ENCODE measurements around the gene TMEM132D. TPM values are rescaled to one million over a fixed set of nuclear protein-coding genes. Genes with fewer than 3 reads are reported as not detected.
"Not testable (repeated sequence)": the region's sequence is repeated elsewhere in the genome, so short reads cannot be mapped to it uniquely, and the experiment has no call there.

The TMEM132D gene
- total RNA-seq, 1 experiment from 2014 or later: not detected

DNA sequence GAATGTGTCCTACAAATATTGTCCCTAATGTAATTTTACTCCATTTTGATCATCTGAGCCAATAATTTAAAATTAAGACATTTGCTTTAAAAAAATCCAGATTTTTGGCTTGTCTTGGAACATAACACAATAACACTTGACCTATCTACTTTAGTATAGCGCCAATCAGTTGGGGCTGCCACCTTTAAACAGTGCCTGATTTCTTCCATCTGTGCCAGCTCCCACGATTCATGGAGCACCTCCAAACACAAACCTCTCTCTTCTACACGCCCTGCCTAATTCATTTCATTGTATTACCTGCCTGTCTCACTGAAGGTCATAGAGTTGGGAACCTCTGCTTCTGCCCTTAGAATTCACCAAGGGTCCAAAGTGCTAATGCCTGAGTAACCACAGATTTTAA, 352.4 kb downstream of the TMEM132D start:
- Histone ChIP-seq H3K27ac (ENCODE audit: low read length) (no peak overlapping the region), H3K27me3 (ENCODE audit: control insufficient read depth, insufficient read depth, low read length) (no peaks in the 10 kb centered on the region), H3K4me1 (ENCODE audit: control insufficient read depth, insufficient read depth, low read length) (no peaks in the 10 kb centered on the region), H3K9me3 (ENCODE audit: control insufficient read depth, insufficient read depth, low read depth, low read length) (no peaks in the 10 kb centered on the region), H3K36me3 (ENCODE audit: control insufficient read depth, insufficient read depth, low read length) (no peaks in the 10 kb centered on the region), H3K4me3 (ENCODE audit: low read depth in 2 of 2, low read length in 2 of 2) (no peak overlapping the region)
- ATAC-seq (no peak), DNase-seq (ENCODE audit: low read depth, low spot score) (no peak)
- ChIA-PET CTCF (no interaction called here), POLR2A (no interaction called here)
- TF ChIP-seq TCF7L2 (IDR thresholded peaks at IDR 0.05; ENCODE audit: low read depth, low read length) (no peak), SIN3A (IDR thresholded peaks at IDR 0.05; ENCODE audit: borderline replicate concordance, insufficient read depth, low read depth, low read length) (no peak)
- TF ChIP-seq, protein P1, sequence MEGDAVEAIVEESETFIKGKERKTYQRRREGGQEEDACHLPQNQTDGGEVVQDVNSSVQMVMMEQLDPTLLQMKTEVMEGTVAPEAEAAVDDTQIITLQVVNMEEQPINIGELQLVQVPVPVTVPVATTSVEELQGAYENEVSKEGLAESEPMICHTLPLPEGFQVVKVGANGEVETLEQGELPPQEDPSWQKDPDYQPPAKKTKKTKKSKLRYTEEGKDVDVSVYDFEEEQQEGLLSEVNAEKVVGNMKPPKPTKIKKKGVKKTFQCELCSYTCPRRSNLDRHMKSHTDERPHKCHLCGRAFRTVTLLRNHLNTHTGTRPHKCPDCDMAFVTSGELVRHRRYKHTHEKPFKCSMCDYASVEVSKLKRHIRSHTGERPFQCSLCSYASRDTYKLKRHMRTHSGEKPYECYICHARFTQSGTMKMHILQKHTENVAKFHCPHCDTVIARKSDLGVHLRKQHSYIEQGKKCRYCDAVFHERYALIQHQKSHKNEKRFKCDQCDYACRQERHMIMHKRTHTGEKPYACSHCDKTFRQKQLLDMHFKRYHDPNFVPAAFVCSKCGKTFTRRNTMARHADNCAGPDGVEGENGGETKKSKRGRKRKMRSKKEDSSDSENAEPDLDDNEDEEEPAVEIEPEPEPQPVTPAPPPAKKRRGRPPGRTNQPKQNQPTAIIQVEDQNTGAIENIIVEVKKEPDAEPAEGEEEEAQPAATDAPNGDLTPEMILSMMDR (IDR thresholded peaks at IDR 0.05): no peak
- in situ Hi-C loops (cut with HindIII; ENCODE audit: low pct_unique_long_range_greater_than_20kb, low sequenced_read_pairs): no loop called here
- intact Hi-C loops (cut with micrococcal nuclease; ENCODE audit: unreplicated experiment): no loop called here
- BruUV-seq (replicated peaks): no TSS peak

DNA sequence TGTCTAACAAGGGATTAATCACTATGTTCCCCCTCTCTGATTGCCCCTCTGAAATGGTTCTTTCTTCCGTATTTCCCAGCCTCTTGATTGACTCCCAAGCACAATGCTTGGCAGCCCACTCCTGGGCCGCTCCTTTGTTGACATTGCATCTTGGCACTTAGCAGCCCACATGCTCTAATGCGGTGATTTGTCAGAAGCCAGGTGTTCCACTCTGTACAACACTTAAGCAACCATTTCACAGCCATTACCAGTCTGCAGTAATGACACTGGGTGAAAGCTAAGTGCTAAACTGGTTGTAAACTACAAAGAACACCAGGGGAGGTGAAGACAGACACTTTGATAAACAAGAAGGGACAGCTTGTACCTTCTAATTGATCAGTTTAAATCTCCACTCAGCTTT, 353.5 kb downstream of the TMEM132D start:
- ChIA-PET POLR2A (no interaction called here), CTCF (no interaction called here)
- H3K36me3 ChIP-seq (ENCODE audit: control insufficient read depth, insufficient read depth, low read length): no peaks in the 10 kb centered on the region
- intact Hi-C loops (cut with micrococcal nuclease; ENCODE audit: unreplicated experiment) (no loop called here), in situ Hi-C loops (cut with HindIII; ENCODE audit: low pct_unique_long_range_greater_than_20kb, low sequenced_read_pairs) (no loop called here)
- no peak overlapping the region for H3K4me3 ChIP-seq (ENCODE audit: low read depth in 2 of 2, low read length in 2 of 2)
- no peaks in the 10 kb centered on the region for H3K4me1 ChIP-seq (ENCODE audit: control insufficient read depth, insufficient read depth, low read length)
- no peak overlapping the region for H3K27ac ChIP-seq (ENCODE audit: low read length)
- ATAC-seq: no peak
- no TSS peak for BruUV-seq (replicated peaks)
- TF ChIP-seq TCF7L2 (IDR thresholded peaks at IDR 0.05; ENCODE audit: low read depth, low read length): no peak
- no peak for TF ChIP-seq SIN3A (IDR thresholded peaks at IDR 0.05; ENCODE audit: borderline replicate concordance, insufficient read depth, low read depth, low read length)
- DNase-seq (ENCODE audit: low read depth, low spot score): no peak
- no peaks in the 10 kb centered on the region for H3K27me3 ChIP-seq (ENCODE audit: control insufficient read depth, insufficient read depth, low read length)
- H3K9me3 ChIP-seq (ENCODE audit: control insufficient read depth, insufficient read depth, low read depth, low read length): no peaks in the 10 kb centered on the region

DNA sequence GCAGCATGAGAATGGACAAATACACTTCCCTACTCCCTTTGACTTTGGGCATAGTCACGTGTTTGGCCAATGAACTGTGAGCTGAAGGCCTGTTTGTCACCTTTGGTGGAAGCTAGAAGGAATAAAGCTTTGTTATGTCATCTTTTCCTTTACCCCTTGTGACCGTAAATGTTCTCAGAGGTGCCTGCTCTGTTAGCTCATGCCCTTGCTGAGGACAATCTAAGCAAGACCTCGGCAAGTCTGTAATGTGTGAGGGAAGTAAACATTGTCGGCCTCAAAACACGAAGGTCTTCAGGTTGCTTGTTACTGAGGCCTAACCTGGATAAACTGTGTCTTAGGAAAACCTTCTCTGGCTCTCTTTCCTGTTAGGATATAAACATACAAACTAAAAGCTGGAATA, 354.2 kb downstream of the TMEM132D start:
- Histone ChIP-seq H3K9me3 (ENCODE audit: control insufficient read depth, insufficient read depth, low read depth, low read length) (no peaks in the 10 kb centered on the region), H3K4me3 (ENCODE audit: low read depth in 2 of 2, low read length in 2 of 2) (no peak overlapping the region), H3K27ac (ENCODE audit: low read length) (no peak overlapping the region), H3K27me3 (ENCODE audit: control insufficient read depth, insufficient read depth, low read length) (no peaks in the 10 kb centered on the region), H3K4me1 (ENCODE audit: control insufficient read depth, insufficient read depth, low read length) (no peaks in the 10 kb centered on the region), H3K36me3 (ENCODE audit: control insufficient read depth, insufficient read depth, low read length) (no peaks in the 10 kb centered on the region)
- CTCF ChIA-PET: no interaction called here
- intact Hi-C loops (cut with micrococcal nuclease; ENCODE audit: unreplicated experiment) (no loop called here), in situ Hi-C loops (cut with HindIII; ENCODE audit: low pct_unique_long_range_greater_than_20kb, low sequenced_read_pairs) (no loop called here)
- BruUV-seq (replicated peaks): no TSS peak
- POLR2A ChIA-PET: no interaction called here
- DNase-seq (ENCODE audit: low read depth, low spot score) (no peak), ATAC-seq (no peak)
- no peak for TF ChIP-seq TCF7L2 (IDR thresholded peaks at IDR 0.05; ENCODE audit: low read depth, low read length)
- no peak for TF ChIP-seq POLR2AphosphoS5 (IDR thresholded peaks at IDR 0.05; ENCODE audit: low read depth, low read length)
- no peak for TF ChIP-seq SIN3A (IDR thresholded peaks at IDR 0.05; ENCODE audit: borderline replicate concordance, insufficient read depth, low read depth, low read length)
- TF ChIP-seq, protein P2, sequence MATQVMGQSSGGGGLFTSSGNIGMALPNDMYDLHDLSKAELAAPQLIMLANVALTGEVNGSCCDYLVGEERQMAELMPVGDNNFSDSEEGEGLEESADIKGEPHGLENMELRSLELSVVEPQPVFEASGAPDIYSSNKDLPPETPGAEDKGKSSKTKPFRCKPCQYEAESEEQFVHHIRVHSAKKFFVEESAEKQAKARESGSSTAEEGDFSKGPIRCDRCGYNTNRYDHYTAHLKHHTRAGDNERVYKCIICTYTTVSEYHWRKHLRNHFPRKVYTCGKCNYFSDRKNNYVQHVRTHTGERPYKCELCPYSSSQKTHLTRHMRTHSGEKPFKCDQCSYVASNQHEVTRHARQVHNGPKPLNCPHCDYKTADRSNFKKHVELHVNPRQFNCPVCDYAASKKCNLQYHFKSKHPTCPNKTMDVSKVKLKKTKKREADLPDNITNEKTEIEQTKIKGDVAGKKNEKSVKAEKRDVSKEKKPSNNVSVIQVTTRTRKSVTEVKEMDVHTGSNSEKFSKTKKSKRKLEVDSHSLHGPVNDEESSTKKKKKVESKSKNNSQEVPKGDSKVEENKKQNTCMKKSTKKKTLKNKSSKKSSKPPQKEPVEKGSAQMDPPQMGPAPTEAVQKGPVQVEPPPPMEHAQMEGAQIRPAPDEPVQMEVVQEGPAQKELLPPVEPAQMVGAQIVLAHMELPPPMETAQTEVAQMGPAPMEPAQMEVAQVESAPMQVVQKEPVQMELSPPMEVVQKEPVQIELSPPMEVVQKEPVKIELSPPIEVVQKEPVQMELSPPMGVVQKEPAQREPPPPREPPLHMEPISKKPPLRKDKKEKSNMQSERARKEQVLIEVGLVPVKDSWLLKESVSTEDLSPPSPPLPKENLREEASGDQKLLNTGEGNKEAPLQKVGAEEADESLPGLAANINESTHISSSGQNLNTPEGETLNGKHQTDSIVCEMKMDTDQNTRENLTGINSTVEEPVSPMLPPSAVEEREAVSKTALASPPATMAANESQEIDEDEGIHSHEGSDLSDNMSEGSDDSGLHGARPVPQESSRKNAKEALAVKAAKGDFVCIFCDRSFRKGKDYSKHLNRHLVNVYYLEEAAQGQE (IDR thresholded peaks at IDR 0.05; ENCODE audit: insufficient read depth in 1 of 2, low read depth in 2 of 2, low read length in 1 of 2): no peak
- TF ChIP-seq, protein P1 (IDR thresholded peaks at IDR 0.05): no peak

DNA sequence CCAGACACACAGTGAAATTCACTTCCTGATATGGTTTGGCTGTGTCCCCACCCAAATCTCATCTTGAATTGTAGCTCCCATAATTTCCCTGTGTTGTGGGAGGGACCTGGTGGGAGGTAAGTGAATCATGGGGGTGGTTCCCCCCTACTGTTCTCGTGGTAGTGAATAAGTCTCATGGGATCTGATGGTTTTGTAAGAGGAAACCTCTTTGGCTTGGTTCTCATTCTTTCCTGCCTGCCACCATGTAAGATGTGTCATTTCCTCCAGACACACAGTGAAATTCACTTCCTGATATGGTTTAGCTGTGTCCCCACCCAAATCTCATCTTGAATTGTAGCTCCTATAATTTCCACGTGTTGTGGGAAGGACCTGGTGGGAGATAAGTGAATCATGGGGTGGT, 354.8 kb downstream of the TMEM132D start:
- POLR2A ChIA-PET; H3K27ac ChIP-seq (ENCODE audit: low read length); H3K27me3 ChIP-seq (ENCODE audit: control insufficient read depth, insufficient read depth, low read length); ATAC-seq; H3K9me3 ChIP-seq (ENCODE audit: control insufficient read depth, insufficient read depth, low read depth, low read length); H3K4me1 ChIP-seq (ENCODE audit: control insufficient read depth, insufficient read depth, low read length); in situ Hi-C loops (cut with HindIII; ENCODE audit: low pct_unique_long_range_greater_than_20kb, low sequenced_read_pairs); CTCF ChIA-PET; H3K36me3 ChIP-seq (ENCODE audit: control insufficient read depth, insufficient read depth, low read length); DNase-seq (ENCODE audit: low read depth, low spot score); intact Hi-C loops (cut with micrococcal nuclease; ENCODE audit: unreplicated experiment); BruUV-seq (replicated peaks); H3K4me3 ChIP-seq (ENCODE audit: low read depth in 2 of 2, low read length in 2 of 2): not testable (repeated sequence)
